Heart left ventricle (tissue), 16 donors: Measurements from ENCODE around the gene FKBP2. TPM values are rescaled to one million over a fixed set of nuclear protein-coding genes. Genes with fewer than 3 reads are reported as not detected.

Source experiments
- ATAC-seq, 4 donors: fragments of 200-7000 bp; cut with Tn5 transposase; one replicate each; pipeline ENCODE4 v1.9.1; 2020 to 2022; ENCODE audit warnings: moderate library complexity in 4 of 4, mild to moderate bottlenecking in 3 of 4, moderate number of reproducible peaks in 1 of 4
- DNase-seq, 5 donors: peaks; one replicate each; pipeline ENCODE4 v3.0.0-alpha.2; 2020
- H3K27ac ChIP-seq, 12 donors: fragments of 200-600 bp; sonication (generic) in 4 of 12; one replicate each; pipeline versions ENCODE4 v1.5.0 to v1.8.0; 2016 to 2022; ENCODE audit warnings: mild to moderate bottlenecking in 2 of 12
- H3K27me3 ChIP-seq, 9 donors: fragments of 200-600 bp; sonication (generic) in 2 of 9; one replicate each; pipeline versions ENCODE4 v1.5.1 to v1.8.0; 2016 to 2022; ENCODE audit warnings: mild to moderate bottlenecking in 3 of 9
- H3K36me3 ChIP-seq, 9 donors: fragments of 200-600 bp; sonication (generic) in 2 of 9; one replicate each; pipeline versions ENCODE4 v1.5.0 to v1.8.0; 2018 to 2022; ENCODE audit warnings: mild to moderate bottlenecking in 2 of 9
- H3K4me1 ChIP-seq, 12 donors: fragments of 200-600 bp; sonication (generic) in 4 of 12; one replicate each; pipeline versions ENCODE4 v1.5.0 to v1.8.0; 2016 to 2022; ENCODE audit warnings: mild to moderate bottlenecking in 3 of 12
- H3K4me3 ChIP-seq, 12 donors: fragments of 200-600 bp; sonication (generic) in 4 of 12; one replicate each; pipeline versions ENCODE4 v1.5.0 to v1.8.0; 2017 to 2022; ENCODE audit warnings: mild to moderate bottlenecking in 9 of 12, moderate library complexity in 4 of 12
- H3K9me3 ChIP-seq, 12 donors: fragments of 200-600 bp; sonication (generic) in 4 of 12; one replicate each; pipeline versions ENCODE4 v1.5.0 to v1.8.0; 2016 to 2022; ENCODE audit warnings: mild to moderate bottlenecking in 1 of 12
- CTCF ChIP-seq, 12 donors: fragments of 200-600 bp; sonication (generic) in 4 of 12; IDR thresholded peaks; one replicate each; pipeline versions ENCODE4 v1.5.0 to v1.8.0; 2018 to 2022; ENCODE audit warnings: antibody characterized with exemption in 12 of 12, mild to moderate bottlenecking in 5 of 12
- POLR2A ChIP-seq, 2 donors: fragments of 450-650 bp; IDR thresholded peaks; one replicate each; pipeline ENCODE4 v1.6.1; 2017; ENCODE audit warnings: antibody characterized with exemption in 2 of 2, mild to moderate bottlenecking in 2 of 2, moderate library complexity in 2 of 2
- WGBS, 4 donors: extraction: QIAGEN DNeasy Blood & Tissue Kit in 2 of 4; methylation state at CpG; one replicate each; pipeline versions ENCODE4 v1.1.5 to v1.1.7; 2013 to 2018; 5-methylcytosine and 5-hydroxymethylcytosine counted together
- intact Hi-C, 10 donors: fragments of 100-400 bp; cut with DNase I; formaldehyde crosslinking; loops; one replicate each; pipeline versions ENCODE4 v1.11.1 to v1.14.2; 2022
- polyA plus RNA-seq, 2 donors: library from polyadenylated mRNA; stranded (reverse); fragments of 200-250 nt; gene quantifications; one replicate each; pipeline ENCODE4 v1.2.3, GENCODE V29; 2013
- total RNA-seq, 9 donors: library from RNA; depleted of rRNA in 2 of 9; stranded (reverse); fragments of >200 nt in 2 of 9; fragmentation: NEBNext Ultra II Directional in 3 of 9; extraction: Animal tissue kit (Norgen Biotek cat#: 25700) in 3 of 9; gene quantifications; one replicate each; pipeline versions ENCODE4 v1.1.0 to v1.2.4, GENCODE V29; 2016 to 2023
- donor health status: ischemic (EF 13 %, LVEDD 7.1; RV severe dilation, severe dysfunction).
- donor health status: healthy with polysubstance abuse.
- donor health status: DM: no; HTN: yes; CAD: no.
- donor health status: DM: no; HTN: no; CAD: no.
- donor health status: ischemic (EF 25% LVEDD 6.9; RV normal size, moderate dysfunction).
- donor health status: ischemic (EF 25% LVEDD 5.7; RV mildly dilated, moderate dysfunction).
- donor health status: healthy.
- donor health status: DM: yes; HTN: yes; CAD: no.
- donor health status: ischemic (EF 35%, LVEDD 5.7; RV mildly dilated, moderate dysfunction).
- donor health status: nonischemic (EF 11% LVEDD 7.7; RV severe dilation, severe dysfunction).
- donor health status: DM: yes; HTN: yes; CAD: no.
- donor health status: PGD.
- donor health status: ischemic (EF 29% LVEDD 5.4; RV normal size, mild dysfunction).
- donor health status: nonischemic (EF 23%, LVEDD 6.1; RV moderate dilation, normal function).

FKBP2 gene
- total and polyA plus RNA-seq, 11 donors = 35.0 to 250 (median 52.9) TPM

- Histone ChIP-seq H3K4me3 (no peak overlapping the region), H3K36me3 (peaks cover 0 to 4% (median under 1%) of the 10 kb centered on the region in 9 donors), H3K27me3 (no peaks in the 10 kb centered on the region), H3K27ac (no peak overlapping the region), H3K4me1 (peaks cover 5 to 67% (median 41%) of the 10 kb centered on the region in 12 donors), H3K9me3 (no peaks in the 10 kb centered on the region)
- TF ChIP-seq POLR2A (IDR thresholded peaks at IDR 0.05) (no peak), CTCF (IDR thresholded peaks at IDR 0.05) (no peak)
- DNase-seq = no peak
- WGBS, 4 donors = 89 to 96% (median 96%) methylated on average over 4 of the region's 4 CpGs
- no peak for ATAC-seq
- intact Hi-C loops = no loop called here
Observed at GRCh38 chr11:64249038-64249437, 8.1 kb downstream of the FKBP2 start.

DNA sequence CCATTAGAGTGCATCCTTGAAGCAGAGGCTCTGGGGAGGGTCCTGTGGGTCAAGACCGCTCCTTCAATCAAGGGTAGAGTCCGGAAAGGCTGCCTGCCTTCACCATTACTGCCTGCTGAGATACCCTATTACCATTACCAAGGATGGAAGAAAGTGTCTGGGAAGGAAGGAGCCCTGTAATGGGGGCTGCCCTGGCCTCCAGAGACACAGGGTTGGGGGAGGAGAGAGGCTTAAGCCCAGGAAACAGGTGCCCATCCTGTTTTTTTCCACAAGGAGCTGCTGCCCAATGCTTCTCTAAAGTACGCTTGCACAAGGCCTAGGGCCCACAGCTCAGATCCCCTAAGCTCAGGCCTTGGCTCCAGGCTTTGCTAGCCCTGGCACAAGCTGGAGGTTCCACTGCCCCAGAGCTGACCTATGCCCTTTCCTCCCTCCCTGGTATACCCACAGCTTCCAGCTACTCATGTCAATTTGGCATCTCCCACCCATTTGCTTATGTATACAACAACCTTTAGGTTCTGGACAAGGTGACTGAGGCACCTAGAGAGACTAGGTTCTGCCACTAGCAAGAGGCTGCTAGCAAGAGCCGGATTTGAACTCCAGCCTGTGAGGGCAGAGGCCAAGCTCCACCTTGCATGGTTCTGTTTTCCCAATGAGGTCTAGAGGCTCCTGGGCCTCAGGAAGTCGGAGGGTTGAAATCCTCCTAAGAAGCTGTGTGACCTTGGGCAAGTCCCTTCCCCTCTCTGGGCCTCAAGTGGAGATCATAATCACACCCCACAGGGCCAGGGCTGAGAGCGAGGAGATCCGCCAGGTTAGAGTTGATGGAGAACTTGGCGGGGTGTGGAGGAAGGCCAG, 8.9 kb downstream of the FKBP2 start:
- Histone ChIP-seq H3K4me1 (peaks cover 5 to 69% (median 39%) of the 10 kb centered on the region in 12 donors), H3K4me3 (no peak overlapping the region), H3K27me3 (no peaks in the 10 kb centered on the region), H3K36me3 (peaks cover 0 to 5% (median 4%) of the 10 kb centered on the region in 9 donors), H3K9me3 (no peaks in the 10 kb centered on the region), H3K27ac (no peak overlapping the region)
- WGBS, 4 donors = 89 to 95% (median 92%) methylated on average over 7 to 8 of the region's 8 CpGs
- TF ChIP-seq CTCF (IDR thresholded peaks at IDR 0.05) = no peak
- no peak for TF ChIP-seq POLR2A (IDR thresholded peaks at IDR 0.05)
- ATAC-seq = no peak
- intact Hi-C loops = loop anchor here in 4 of 10 donors (2.0 to 10.0 kb wide), 4 partner anchors 19 to 55 kb away; partner anchors contain the start of genes CATSPERZ (in 3 of the 4) and ESRRA (in 1 of the 4)
- no peak for DNase-seq

DNA sequence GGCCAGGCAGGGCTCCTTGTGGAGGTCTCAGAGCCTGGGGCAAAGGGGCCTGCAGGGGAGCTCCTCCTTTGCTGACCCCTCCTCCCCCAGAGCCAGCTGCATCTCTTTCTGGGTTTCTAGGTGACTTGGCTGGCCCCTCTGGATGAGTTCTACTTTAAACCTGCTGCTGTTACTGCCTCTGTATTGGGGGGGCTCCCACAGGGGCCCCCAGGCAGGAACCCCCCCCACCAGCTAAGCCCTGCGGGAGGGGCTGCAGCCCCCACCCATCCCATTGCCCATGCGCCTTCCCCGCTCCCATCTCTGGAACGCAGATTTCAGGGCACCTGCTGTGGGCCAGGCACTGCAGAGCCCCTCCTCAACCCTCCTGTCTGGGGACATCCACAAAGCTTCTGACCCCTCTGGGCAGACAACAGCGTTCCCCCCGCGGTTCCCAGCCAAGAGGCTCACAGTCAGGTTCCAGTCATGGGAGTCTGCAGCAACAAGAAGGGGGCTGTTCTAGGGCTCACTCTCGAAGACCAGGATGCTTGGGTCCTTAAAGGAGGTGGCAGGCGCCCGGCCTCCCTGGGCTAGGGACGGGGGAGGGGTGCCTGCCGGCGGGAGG, 9.6 kb downstream of the FKBP2 start:
- Histone ChIP-seq H3K27me3 (no peaks in the 10 kb centered on the region), H3K9me3 (no peaks in the 10 kb centered on the region), H3K36me3 (peaks cover 0 to 12% (median 6%) of the 10 kb centered on the region in 9 donors), H3K27ac (peak overlapping the region in 6 of 12 donors; percentile 10 to 92 (median 65)), H3K4me3 (peak overlapping the region; percentile 20 to 100 (median 88)), H3K4me1 (peaks cover 5 to 62% (median 36%) of the 10 kb centered on the region in 12 donors)
- TF ChIP-seq POLR2A (IDR thresholded peaks at IDR 0.05) = no peak
- TF ChIP-seq CTCF (IDR thresholded peaks at IDR 0.05) = no peak
- intact Hi-C loops = loop anchor here in 4 of 10 donors (1.0 to 10.0 kb wide), 6 partner anchors 18 to 54 kb away; partner anchors contain the start of genes CATSPERZ (in 3 of the 4) and ESRRA (in 1 of the 4)
- DNase-seq (no peak), ATAC-seq (no peak)
- WGBS, 4 donors = 21 to 23% (median 23%) methylated on average over 13 of the region's 13 CpGs
